ENCODE results near the gene MRPL57. TPM values are rescaled to one million over a fixed set of nuclear protein-coding genes. Genes with fewer than 3 reads are reported as not detected.

The MRPL57 gene
- total RNA-seq, 2 donors from 2014 or later: 22.2 to 22.9 TPM

DNA sequence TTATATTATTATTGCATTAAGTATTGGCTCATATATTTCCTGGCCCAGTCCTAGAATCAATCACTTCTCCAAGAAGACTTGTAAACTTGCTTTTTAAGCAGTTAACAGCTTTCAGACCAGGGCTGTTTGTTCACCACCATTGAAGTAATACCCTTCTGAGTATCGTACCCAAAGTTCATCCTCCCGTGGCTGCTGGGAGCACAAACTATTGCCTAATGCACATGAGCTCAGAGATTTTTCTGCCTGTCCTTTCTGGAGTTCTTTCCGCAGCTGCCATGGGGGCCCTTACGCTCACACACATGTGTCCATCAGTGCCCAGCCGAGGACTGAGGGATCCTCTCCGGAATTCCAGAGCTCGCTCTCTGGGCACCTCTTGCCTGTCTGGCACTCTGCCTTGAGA, 51.5 kb downstream of the MRPL57 start:
- Histone ChIP-seq H3K9ac (ENCODE audit: extremely low read depth, low read length, poor library complexity, severe bottlenecking) (no peak overlapping the region), H3K27me3 (ENCODE audit: control insufficient read depth, insufficient read depth, low read length, poor library complexity, severe bottlenecking) (no peaks in the 10 kb centered on the region), H3K9me3 (ENCODE audit: control insufficient read depth, low read length) (no peaks in the 10 kb centered on the region), H3K36me3 (ENCODE audit: control insufficient read depth, insufficient read depth, low read length) (no peaks in the 10 kb centered on the region), H3K4me3 (ENCODE audit: low read length) (no peak overlapping the region), H3K4me1 (ENCODE audit: control insufficient read depth, insufficient read depth, low read length) (no peaks in the 10 kb centered on the region), H3K27ac (ENCODE audit: low read depth, low read length) (no peak overlapping the region)
- TF ChIP-seq, protein P1, sequence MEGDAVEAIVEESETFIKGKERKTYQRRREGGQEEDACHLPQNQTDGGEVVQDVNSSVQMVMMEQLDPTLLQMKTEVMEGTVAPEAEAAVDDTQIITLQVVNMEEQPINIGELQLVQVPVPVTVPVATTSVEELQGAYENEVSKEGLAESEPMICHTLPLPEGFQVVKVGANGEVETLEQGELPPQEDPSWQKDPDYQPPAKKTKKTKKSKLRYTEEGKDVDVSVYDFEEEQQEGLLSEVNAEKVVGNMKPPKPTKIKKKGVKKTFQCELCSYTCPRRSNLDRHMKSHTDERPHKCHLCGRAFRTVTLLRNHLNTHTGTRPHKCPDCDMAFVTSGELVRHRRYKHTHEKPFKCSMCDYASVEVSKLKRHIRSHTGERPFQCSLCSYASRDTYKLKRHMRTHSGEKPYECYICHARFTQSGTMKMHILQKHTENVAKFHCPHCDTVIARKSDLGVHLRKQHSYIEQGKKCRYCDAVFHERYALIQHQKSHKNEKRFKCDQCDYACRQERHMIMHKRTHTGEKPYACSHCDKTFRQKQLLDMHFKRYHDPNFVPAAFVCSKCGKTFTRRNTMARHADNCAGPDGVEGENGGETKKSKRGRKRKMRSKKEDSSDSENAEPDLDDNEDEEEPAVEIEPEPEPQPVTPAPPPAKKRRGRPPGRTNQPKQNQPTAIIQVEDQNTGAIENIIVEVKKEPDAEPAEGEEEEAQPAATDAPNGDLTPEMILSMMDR (conservative IDR thresholded peaks at IDR 0.05): no peak
- no peak overlapping the region for H3K27ac Mint-ChIP-seq
- no peaks in the 10 kb centered on the region for H3K9me3 Mint-ChIP-seq
- no peak overlapping the region for H3K4me3 Mint-ChIP-seq
- no peak for DNase-seq
- 90 to 97% methylated on average over 5 to 7 of the region's 7 CpGs for WGBS, 2 experiments (ENCODE audit: insufficient coverage in 1 of 2, insufficient read length in 1 of 2)
- H3K4me1 Mint-ChIP-seq: no peaks in the 10 kb centered on the region
- no peaks in the 10 kb centered on the region for H3K36me3 Mint-ChIP-seq (ENCODE audit: low read depth)
- H3K27me3 Mint-ChIP-seq (ENCODE audit: insufficient read depth): no peaks in the 10 kb centered on the region

Other genes with a start within 250 kb of the MRPL57 start
- gene LATS2, start 115.1 kb upstream of the MRPL57 start, total RNA-seq: 10 to 100 TPM; 26.2 to 35.4 TPM
- 100 to 1,000 TPM; 248 to 294 TPM for gene SAP18, start 36.5 kb upstream of the MRPL57 start, total RNA-seq
- gene SKA3, start 106 bp upstream of the MRPL57 start, total RNA-seq: 10 to 100 TPM; 24.1 to 35.3 TPM

All from endodermal cell (in vitro differentiated cells).